ENCODE results near the gene VWA7. TPM values are rescaled to one million over a fixed set of nuclear protein-coding genes. Genes with fewer than 3 reads are reported as not detected.
"Not testable (repeated sequence)": the region's sequence is repeated elsewhere in the genome, so short reads cannot be mapped to it uniquely, and the experiment has no call there.

The VWA7 gene
- total and polyA plus RNA-seq, 11 donors, result 4.0 to 25.8 (median 15.2) TPM

DNA sequence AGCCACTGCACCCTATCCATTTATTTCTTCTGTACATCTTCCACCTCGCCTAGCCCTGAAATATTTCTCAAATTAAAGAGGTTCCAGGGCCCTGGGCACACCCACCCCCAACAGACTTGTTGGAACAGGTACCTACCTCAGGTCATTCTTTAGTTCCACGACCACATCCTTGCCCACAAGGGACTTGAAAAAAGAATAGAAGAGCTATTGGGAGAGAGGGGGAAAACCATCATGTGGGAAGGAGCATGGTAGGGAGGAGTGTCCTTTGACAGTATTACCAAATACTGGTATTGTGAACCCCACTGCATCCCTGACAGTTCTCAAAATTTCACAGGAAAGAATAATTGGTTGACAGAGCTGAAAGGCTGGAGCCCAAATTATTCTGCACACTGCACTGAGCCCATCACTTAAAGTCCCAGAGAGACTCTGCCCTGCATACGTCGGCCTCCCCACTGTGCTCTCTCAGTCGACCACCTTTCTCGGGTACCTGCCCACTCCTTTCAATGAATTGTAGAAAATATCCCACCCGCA lies 28.9 kb upstream of the VWA7 start:
- ATAC-seq (peak in 1 of 4 donors; percentile 16), DNase-seq (no peak)
- no peak for TF ChIP-seq POLR2A (IDR thresholded peaks at IDR 0.05)
- TF ChIP-seq, protein P1, sequence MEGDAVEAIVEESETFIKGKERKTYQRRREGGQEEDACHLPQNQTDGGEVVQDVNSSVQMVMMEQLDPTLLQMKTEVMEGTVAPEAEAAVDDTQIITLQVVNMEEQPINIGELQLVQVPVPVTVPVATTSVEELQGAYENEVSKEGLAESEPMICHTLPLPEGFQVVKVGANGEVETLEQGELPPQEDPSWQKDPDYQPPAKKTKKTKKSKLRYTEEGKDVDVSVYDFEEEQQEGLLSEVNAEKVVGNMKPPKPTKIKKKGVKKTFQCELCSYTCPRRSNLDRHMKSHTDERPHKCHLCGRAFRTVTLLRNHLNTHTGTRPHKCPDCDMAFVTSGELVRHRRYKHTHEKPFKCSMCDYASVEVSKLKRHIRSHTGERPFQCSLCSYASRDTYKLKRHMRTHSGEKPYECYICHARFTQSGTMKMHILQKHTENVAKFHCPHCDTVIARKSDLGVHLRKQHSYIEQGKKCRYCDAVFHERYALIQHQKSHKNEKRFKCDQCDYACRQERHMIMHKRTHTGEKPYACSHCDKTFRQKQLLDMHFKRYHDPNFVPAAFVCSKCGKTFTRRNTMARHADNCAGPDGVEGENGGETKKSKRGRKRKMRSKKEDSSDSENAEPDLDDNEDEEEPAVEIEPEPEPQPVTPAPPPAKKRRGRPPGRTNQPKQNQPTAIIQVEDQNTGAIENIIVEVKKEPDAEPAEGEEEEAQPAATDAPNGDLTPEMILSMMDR (IDR thresholded peaks at IDR 0.05), result no peak
- H3K36me3 ChIP-seq, result peaks cover 0 to 33% (median 22%) of the 10 kb centered on the region in 9 donors
- H3K4me3 ChIP-seq, result peak overlapping the region; percentile 40 to 90 (median 66)
- H3K4me1 ChIP-seq, result peaks cover 0 to 26% (median 14%) of the 10 kb centered on the region in 12 donors
- no peaks in the 10 kb centered on the region for H3K27me3 ChIP-seq
- intact Hi-C loops (cut with DNase I), result no loop called here
- H3K9me3 ChIP-seq, result no peaks in the 10 kb centered on the region
- WGBS, 4 donors, result 16 to 18% (median 16%) methylated on average over 7 of the region's 7 CpGs
- H3K27ac ChIP-seq, result peak overlapping the region; percentile 11 to 97 (median 93)

DNA sequence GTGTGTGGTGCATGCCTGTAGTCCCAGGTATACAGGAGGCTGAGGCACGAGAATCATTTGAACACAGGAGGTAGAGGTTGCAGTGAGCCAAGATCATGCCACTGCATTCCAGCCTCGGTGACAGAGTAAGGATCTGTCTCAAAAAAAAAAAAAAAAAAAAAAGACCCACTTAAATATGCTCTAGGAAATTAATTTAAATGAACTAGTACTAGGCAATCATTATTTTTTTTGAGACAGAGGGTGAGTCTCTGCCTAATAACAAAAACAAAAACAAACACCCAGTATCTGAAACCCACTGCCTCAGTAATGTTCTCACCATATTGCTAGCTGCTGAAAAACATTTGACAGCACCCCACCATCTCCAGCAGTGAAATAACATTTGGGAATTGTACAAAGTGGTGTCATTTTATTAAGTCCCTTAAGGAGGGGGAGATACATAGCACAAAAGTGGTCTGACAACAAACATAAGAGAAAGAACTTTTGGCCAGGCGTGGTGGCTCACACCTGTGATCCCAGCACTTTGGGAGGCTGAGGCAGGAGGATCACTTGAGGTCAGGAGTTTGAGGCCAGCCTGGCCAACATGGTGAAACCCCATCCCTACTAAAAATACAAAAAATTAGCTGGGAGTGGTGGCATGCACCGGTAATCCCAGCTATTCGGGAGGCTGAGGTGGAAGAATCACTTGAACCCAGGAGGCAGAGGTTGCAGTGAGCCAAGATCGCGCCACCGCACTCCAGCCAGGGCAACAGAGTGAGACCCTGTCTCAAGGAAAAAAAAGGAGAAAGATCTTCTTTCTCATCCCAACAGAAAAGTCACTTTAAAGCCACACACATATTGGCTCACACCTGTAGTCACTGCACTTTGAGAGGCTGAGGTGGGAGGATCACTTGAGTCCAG lies 24.2 kb upstream of the VWA7 start:
- ATAC-seq; intact Hi-C loops (cut with DNase I); H3K9me3 ChIP-seq; H3K27me3 ChIP-seq; H3K27ac ChIP-seq; H3K4me3 ChIP-seq; DNase-seq: not testable (repeated sequence)
- peaks cover 0 to 52% (median 24%) of the 10 kb centered on the region in 9 donors for H3K36me3 ChIP-seq
- 91 to 97% (median 93%) methylated on average over 8 of the region's 8 CpGs for WGBS, 4 donors
- H3K4me1 ChIP-seq, result peaks cover under 1 to 22% (median 9%) of the 10 kb centered on the region in 12 donors

DNA sequence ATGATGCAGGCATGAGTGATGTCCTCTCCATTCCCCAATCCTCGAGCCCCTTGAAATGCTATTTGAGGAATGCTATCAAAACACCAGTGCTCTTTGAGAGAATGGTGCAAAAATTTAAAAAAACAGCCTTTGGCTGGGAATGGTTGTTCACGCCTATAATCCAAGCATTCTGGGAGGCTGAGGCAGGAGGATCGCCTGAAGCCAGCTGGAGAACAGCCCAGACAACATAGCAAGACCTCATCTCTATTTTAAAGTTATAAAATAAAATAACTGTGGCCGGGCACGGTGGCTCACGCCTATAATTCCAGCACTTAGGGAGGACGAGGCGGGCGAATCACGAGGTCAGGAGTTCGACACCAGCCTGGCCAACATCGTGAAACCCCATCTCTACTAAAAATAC lies 22.7 kb upstream of the VWA7 start:
- 83 to 91% (median 90%) methylated on average over 12 of the region's 12 CpGs for WGBS, 4 donors
- Histone ChIP-seq H3K4me1 (peaks cover 0 to 16% (median 8%) of the 10 kb centered on the region in 12 donors), H3K27me3 (no peaks in the 10 kb centered on the region), H3K27ac (no peak overlapping the region), H3K36me3 (peaks cover 0 to 52% (median 24%) of the 10 kb centered on the region in 9 donors), H3K9me3 (no peaks in the 10 kb centered on the region), H3K4me3 (no peak overlapping the region)
- intact Hi-C loops (cut with DNase I), result loop anchor here in 1 of 10 donors (10.0 kb wide), 1 partner anchor 65 kb away; the partner anchor contains the start of gene CLIC1
- TF ChIP-seq POLR2A (IDR thresholded peaks at IDR 0.05), result no peak
- TF ChIP-seq, protein P1 (IDR thresholded peaks at IDR 0.05), result no peak
- ATAC-seq, result no peak
- DNase-seq, result no peak

DNA sequence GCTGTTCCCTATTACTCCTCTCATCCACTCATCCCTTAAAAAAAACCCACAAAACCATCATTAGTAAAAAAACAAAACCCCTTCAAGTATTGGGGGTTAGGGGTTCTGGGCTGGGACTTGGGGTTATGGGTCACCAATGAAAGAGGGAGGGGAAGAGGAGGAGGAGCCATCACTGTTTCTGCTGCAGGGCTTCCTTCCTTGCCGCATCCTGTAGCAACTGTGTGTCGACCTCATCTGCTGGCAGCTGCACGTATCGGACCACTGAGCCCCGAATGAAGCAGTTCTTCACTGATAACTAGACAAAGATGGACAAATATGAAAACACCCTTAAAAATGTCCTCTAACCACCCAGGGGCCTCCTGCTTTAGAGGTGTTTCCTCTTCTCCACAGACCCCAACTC lies 20.5 kb upstream of the VWA7 start:
- TF ChIP-seq POLR2A (IDR thresholded peaks at IDR 0.05), result no peak
- TF ChIP-seq, protein P1 (IDR thresholded peaks at IDR 0.05), result no peak
- H3K27ac ChIP-seq, result peak overlapping the region in 3 of 12 donors; percentile 0 to 98 (median 0)
- intact Hi-C loops (cut with DNase I), result loop anchor here in 1 of 10 donors (10.0 kb wide), 1 partner anchor 63 kb away; the partner anchor contains the start of gene CLIC1
- no peaks in the 10 kb centered on the region for H3K27me3 ChIP-seq
- no peaks in the 10 kb centered on the region for H3K9me3 ChIP-seq
- DNase-seq, result no peak
- peaks cover 0 to 39% (median 21%) of the 10 kb centered on the region in 9 donors for H3K36me3 ChIP-seq
- H3K4me3 ChIP-seq, result no peak overlapping the region
- peaks cover 0 to 31% (median 18%) of the 10 kb centered on the region in 12 donors for H3K4me1 ChIP-seq
- WGBS, 4 donors, result 31 to 65% (median 46%) methylated on average over 5 of the region's 5 CpGs
- ATAC-seq, result no peak

All from heart left ventricle (tissue), 16 donors.